H1 (cell line): ENCODE measurements around the gene KANSL1. TPM values are rescaled to one million over a fixed set of nuclear protein-coding genes. Genes with fewer than 3 reads are reported as not detected.

Experiments
- CTCF ChIA-PET: fragments of 300-600 bp; sonication (Branson Sonifier 250); formaldehyde crosslinking; loops from one replicate; lab custom pipeline; 2021; ENCODE audit not compliant: partially characterized antibody; lab: Charles Lee
- POLR2A ChIA-PET: fragments of 300-600 bp; sonication (Branson Sonifier 250); formaldehyde crosslinking; loops from one replicate; lab custom pipeline; 2021; ENCODE audit warnings: inconsistent platforms; ENCODE audit not compliant: partially characterized antibody; lab: Charles Lee
- DNase-seq, 2 experiments: peaks; one replicate each; pipeline versions ENCODE4 v3.0.0 to v3.0.0-alpha.2; 2010 to 2022; ENCODE audit warnings: low spot score in 2 of 2, low read depth in 1 of 2, mixed read lengths in 1 of 2
- FAIRE-seq: peaks from 2 replicates; lab custom pipeline; 2011; peaks lifted over from hg19 to GRCh38; lab: Jason Lieb, UNC
- H2AFZ ChIP-seq: 2 replicates; pipeline ENCODE4 v1.8.1; 2012; ENCODE audit warnings: low read length, inconsistent platforms
- H2AK5ac ChIP-seq: 2 replicates; pipeline ENCODE4 v1.6.1; 2013; ENCODE audit warnings: low read depth, low read length
- H2BK120ac ChIP-seq: replicated peaks from 2 replicates; pipeline ENCODE3; 2013; ENCODE audit warnings: low read depth, low read length, inconsistent platforms
- H2BK12ac ChIP-seq: 2 replicates; pipeline ENCODE4 v1.6.1; 2013; ENCODE audit warnings: low read depth, low read length
- H2BK15ac ChIP-seq: 2 replicates; pipeline ENCODE4 v1.6.1; 2013; ENCODE audit warnings: low read length
- H2BK20ac ChIP-seq: 2 replicates; pipeline ENCODE4 v1.6.1; 2013; ENCODE audit warnings: low read length
- H2BK5ac ChIP-seq: 2 replicates; pipeline ENCODE4 v1.6.1; 2013; ENCODE audit warnings: low read depth, low read length
- H3K14ac ChIP-seq: 2 replicates; pipeline ENCODE4 v1.6.1; 2013; ENCODE audit warnings: inconsistent platforms; ENCODE audit not compliant: insufficient read length
- H3K18ac ChIP-seq: 2 replicates; pipeline ENCODE4 v1.6.1; 2013; ENCODE audit warnings: low read length; ENCODE audit errors: extremely low read depth
- H3K23ac ChIP-seq: 2 replicates; pipeline ENCODE4 v1.6.1; 2013; ENCODE audit warnings: inconsistent platforms; ENCODE audit not compliant: insufficient read length
- H3K23me2 ChIP-seq: 2 replicates; pipeline ENCODE4 v1.6.1; 2013; ENCODE audit warnings: low read depth, low read length
- H3K27ac ChIP-seq: 2 replicates; pipeline ENCODE4 v1.6.1; 2011; ENCODE audit warnings: low read depth, low read length, inconsistent platforms
- H3K27me3 ChIP-seq, 4 experiments: replicated peaks in 1 of 4; 1 replicate in 1 of 4; 2 replicates in 3 of 4; pipeline versions ENCODE4 v1.6.1 to v1.8.1; 2011 to 2013; ENCODE audit warnings: low read length in 3 of 4, mild to moderate bottlenecking in 3 of 4, inconsistent platforms in 2 of 4, mixed read lengths in 2 of 4, moderate library complexity in 1 of 4; ENCODE audit not compliant: control insufficient read depth in 3 of 4, insufficient read depth in 3 of 4; ENCODE audit errors: extremely low read depth in 1 of 4
- H3K36me3 ChIP-seq, 4 experiments: 2 replicates each; pipeline versions ENCODE4 v1.6.1 to v1.8.1; 2011 to 2013; ENCODE audit warnings: mild to moderate bottlenecking in 4 of 4, low read length in 3 of 4, moderate library complexity in 2 of 4, control low read depth in 1 of 4, inconsistent platforms in 1 of 4; ENCODE audit not compliant: insufficient read depth in 4 of 4, control insufficient read depth in 2 of 4
- H3K4ac ChIP-seq: replicated peaks from 2 replicates; pipeline ENCODE3; 2013; ENCODE audit warnings: low read length, low read depth, mixed read lengths, inconsistent platforms; ENCODE audit not compliant: insufficient read length
- H3K4me1 ChIP-seq, 4 experiments: replicated peaks in 1 of 4; 1 replicate in 1 of 4; 2 replicates in 3 of 4; pipeline versions ENCODE4 v1.6.1 to v1.8.1; 2011 to 2013; ENCODE audit warnings: low read length in 3 of 4, inconsistent platforms in 2 of 4, mixed read lengths in 1 of 4; ENCODE audit not compliant: insufficient read depth in 4 of 4, control insufficient read depth in 3 of 4
- H3K4me2 ChIP-seq, 2 experiments: 2 replicates each; pipeline versions ENCODE4 v1.6.1 to v1.8.1; 2011 to 2013; ENCODE audit warnings: low read depth in 2 of 2, low read length in 2 of 2, control low read depth in 1 of 2, inconsistent platforms in 1 of 2, mild to moderate bottlenecking in 1 of 2; ENCODE audit not compliant: insufficient read depth in 1 of 2
- H3K4me3 ChIP-seq, 4 experiments: fragments of 200-600, 300-600 bp in 1 of 4; sonication (generic), shearing (Covaris generic), sonication (Bioruptor Twin) in 1 of 4; 2 replicates each; pipeline versions ENCODE4 v1.5.1 to v1.8.1; 2011 to 2016; ENCODE audit warnings: low read length in 4 of 4, low read depth in 3 of 4, control low read depth in 2 of 4, inconsistent platforms in 2 of 4, mild to moderate bottlenecking in 2 of 4, mixed read lengths in 1 of 4, moderate library complexity in 1 of 4; ENCODE audit not compliant: insufficient read depth in 2 of 4; ENCODE audit errors: extremely low read depth in 1 of 4
- H3K56ac ChIP-seq: replicated peaks from 2 replicates; pipeline ENCODE3; 2013; ENCODE audit warnings: low read depth, mild to moderate bottlenecking, mixed read lengths, low read length, inconsistent platforms; ENCODE audit not compliant: insufficient read length
- H3K79me1 ChIP-seq: 2 replicates; pipeline ENCODE4 v1.6.1; 2013; ENCODE audit warnings: low read depth, low read length, control low read depth
- H3K79me2 ChIP-seq, 2 experiments: 2 replicates each; pipeline versions ENCODE4 v1.6.1 to v1.8.1; 2012 to 2013; ENCODE audit warnings: low read length in 2 of 2, mild to moderate bottlenecking in 2 of 2, inconsistent platforms in 1 of 2; ENCODE audit not compliant: insufficient read depth in 2 of 2, control insufficient read depth in 1 of 2
- H3K9ac ChIP-seq, 4 experiments: replicated peaks in 1 of 4; 1 replicate in 1 of 4; 2 replicates in 3 of 4; pipeline versions ENCODE4 v1.6.1 to v1.8.1; 2011 to 2013; ENCODE audit warnings: low read depth in 3 of 4, low read length in 3 of 4, control low read depth in 2 of 4, mild to moderate bottlenecking in 2 of 4, moderate library complexity in 2 of 4, inconsistent platforms in 1 of 4; ENCODE audit errors: extremely low read depth in 1 of 4
- H3K9me3 ChIP-seq, 2 experiments: 2 replicates each; pipeline versions ENCODE4 v1.6.1 to v1.8.1; 2012 to 2013; ENCODE audit warnings: mild to moderate bottlenecking in 2 of 2, moderate library complexity in 2 of 2, control low read depth in 1 of 2, inconsistent platforms in 1 of 2, low read depth in 1 of 2, low read length in 1 of 2, mixed read lengths in 1 of 2; ENCODE audit not compliant: insufficient read depth in 2 of 2
- H4K20me1 ChIP-seq, 2 experiments: replicated peaks in 1 of 2; 2 replicates each; pipeline versions ENCODE3 to v1.8.1; 2011 to 2013; ENCODE audit warnings: inconsistent platforms in 2 of 2, low read length in 2 of 2, mild to moderate bottlenecking in 1 of 2; ENCODE audit not compliant: insufficient read depth in 2 of 2, control insufficient read depth in 1 of 2
- H4K5ac ChIP-seq: 2 replicates; pipeline ENCODE4 v1.6.1; 2013; ENCODE audit warnings: low read length, low read depth, mixed read lengths, inconsistent platforms; ENCODE audit not compliant: insufficient read length
- H4K8ac ChIP-seq: 2 replicates; pipeline ENCODE4 v1.8.0; 2013; ENCODE audit warnings: mild to moderate bottlenecking, moderate library complexity, low read length, inconsistent platforms; ENCODE audit not compliant: insufficient read depth; ENCODE audit errors: extremely low read depth
- H4K91ac ChIP-seq: replicated peaks from 2 replicates; pipeline ENCODE3; 2013; ENCODE audit warnings: low read length, mixed read lengths, inconsistent platforms; ENCODE audit not compliant: insufficient read length
- CBX5 ChIP-seq: fragments of 300-800, 300-1000 bp; sonication (generic); IDR thresholded peaks from 2 replicates; pipeline ENCODE4 v1.7.1; 2016; ENCODE audit warnings: antibody characterized with exemption, low read length, low read depth
- CTBP2 ChIP-seq: IDR thresholded peaks from 2 replicates; pipeline ENCODE4 v1.7.0; 2011; ENCODE audit warnings: borderline replicate concordance, mild to moderate bottlenecking, moderate library complexity, mixed read lengths, low read length; ENCODE audit not compliant: insufficient read depth, insufficient read length
- FOSL1 ChIP-seq: IDR thresholded peaks from 2 replicates; pipeline ENCODE4 v1.6.1; 2011; ENCODE audit warnings: mild to moderate bottlenecking, low read depth, low read length, moderate library complexity; ENCODE audit not compliant: insufficient read depth
- HDAC2 ChIP-seq, 2 experiments: fragments of 300-600 bp in 1 of 2; sonication (generic) in 1 of 2; IDR thresholded peaks; 2 replicates each; pipeline ENCODE4 v1.6.1; 2011 to 2012; ENCODE audit warnings: low read depth in 2 of 2, low read length in 2 of 2, mild to moderate bottlenecking in 2 of 2, moderate library complexity in 2 of 2, borderline replicate concordance in 1 of 2, inconsistent platforms in 1 of 2
- HDAC6 ChIP-seq: IDR thresholded peaks from one replicate; pipeline ENCODE4 v1.7.1; 2012; ENCODE audit warnings: low read depth, mild to moderate bottlenecking, inconsistent platforms, low read length, moderate library complexity
- KDM4A ChIP-seq: IDR thresholded peaks from one replicate; pipeline ENCODE4 v1.7.1; 2012; ENCODE audit warnings: low read depth, mild to moderate bottlenecking, moderate library complexity, low read length, inconsistent platforms; ENCODE audit not compliant: severe bottlenecking
- NRF1 ChIP-seq: IDR thresholded peaks from 2 replicates; pipeline ENCODE4 v1.6.1; 2011; ENCODE audit warnings: mild to moderate bottlenecking, low read depth, low read length, improper control_type of control experiment
- PHF8 ChIP-seq: fragments of 200-600 bp; sonication (generic); conservative IDR thresholded peaks from 2 replicates; pipeline ENCODE4 v1.7.1; 2012; ENCODE audit warnings: low read depth, mild to moderate bottlenecking, inconsistent platforms, low read length, moderate library complexity
- POLR2A ChIP-seq, 2 experiments: IDR thresholded peaks; 1 replicate in 1 of 2; 2 replicates in 1 of 2; pipeline ENCODE4 v1.6.1; 2011; ENCODE audit warnings: low read depth in 2 of 2, low read length in 2 of 2, mild to moderate bottlenecking in 2 of 2; ENCODE audit errors: control extremely low read depth in 1 of 2
- POU5F1 ChIP-seq: IDR thresholded peaks from 2 replicates; pipeline ENCODE4 v1.6.1; 2011; ENCODE audit warnings: low read depth, mild to moderate bottlenecking, low read length, moderate library complexity
- RAD21 ChIP-seq, 2 experiments: IDR thresholded peaks in 1 of 2; conservative IDR thresholded peaks in 1 of 2; 2 replicates each; pipeline ENCODE4 v1.6.1; 2011; ENCODE audit warnings: low read depth in 2 of 2, low read length in 2 of 2, improper control_type of control experiment in 1 of 2, inconsistent platforms in 1 of 2, mild to moderate bottlenecking in 1 of 2, moderate library complexity in 1 of 2
- WGBS, 2 experiments: shearing (Covaris generic) in 1 of 2; methylation state at CpG; one replicate each; pipeline versions ENCODE4 v1.1.6 to v1.1.7; 2013 to 2015; ENCODE audit warnings: low lambda C conversion rate in 2 of 2, mixed read lengths in 2 of 2, inconsistent platforms in 1 of 2, low coverage in 1 of 2, missing lambda C conversion rate in 1 of 2; ENCODE audit not compliant: insufficient replicate concordance in 2 of 2, insufficient coverage in 1 of 2, insufficient read length in 1 of 2; ENCODE audit errors: extremely low coverage in 1 of 2, missing lambda C conversion rate in 1 of 2; 5-methylcytosine and 5-hydroxymethylcytosine counted together
- polyA plus RNA-seq, 7 experiments: library from polyadenylated mRNA; depleted of rRNA in 3 of 7; stranded (reverse) in 5 of 7; unstranded in 2 of 7; fragments of >200 nt in 5 of 7; fragments of 200-250 nt in 2 of 7; gene quantifications; 1 replicate in 5 of 7; 2 replicates in 1 of 7; 4 replicates in 1 of 7; pipeline versions ENCODE4 v1.2.1 to v1.2.3, GENCODE V29; 2011 to 2013; ENCODE audit warnings: missing spikeins in 2 of 7, mixed read lengths in 2 of 7
- total RNA-seq: library from RNA; stranded (reverse); fragmentation: NEBNext Ultra II Directional; extraction: Animal tissue kit (Norgen Biotek cat#: 25700); gene quantifications from 2 replicates; pipeline ENCODE4 v1.2.1, GENCODE V29; 2021

The KANSL1 gene
- total and polyA plus RNA-seq, 2 of the 8 experiments (the other 6 are each of a cell fraction or from before 2014, with no cell fraction given): 34.0 to 128 TPM

DNA sequence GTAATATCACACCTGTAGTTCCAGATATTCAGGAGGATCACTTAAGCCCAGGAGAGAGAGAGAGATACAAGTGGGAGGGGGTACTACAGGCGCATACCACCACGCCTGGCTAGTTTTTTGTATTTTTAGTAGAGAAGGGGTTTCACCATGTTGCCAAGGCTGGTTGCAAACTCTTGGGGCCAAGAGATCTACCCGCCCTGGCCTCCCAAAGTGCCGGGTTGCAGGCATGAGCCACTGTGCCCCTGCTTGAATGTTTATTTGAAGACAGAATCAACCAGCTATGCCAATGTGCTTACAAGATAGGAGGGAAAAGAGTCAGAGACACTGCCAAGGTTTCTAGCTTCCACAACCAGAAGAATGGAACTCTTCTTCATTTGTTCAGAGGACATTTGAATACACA is 106.4 kb downstream of the KANSL1 start:
- H4K20me1 ChIP-seq: peaks cover 6 to 7% of the 10 kb centered on the region in 2 experiments

More for the DNA sequence above, 106.4 kb downstream of the KANSL1 start:
- WGBS, 2 experiments: 86% methylated on average over 4 of the region's 4 CpGs; no CpG with 5 or more reads in 1 of the 2 experiments
- no peak overlapping the region for H2BK120ac ChIP-seq
- no peak overlapping the region for H3K4ac ChIP-seq
- H3K56ac ChIP-seq: no peak overlapping the region
- CTCF ChIA-PET: interaction anchor here (1.0 kb wide), 2 partner anchors 13 to 126 kb away, joined by 3 read pairs; no protein-coding TSS in a partner anchor
- H2BK12ac ChIP-seq: no peak overlapping the region
- FAIRE-seq: no peak
- no peak overlapping the region for H2BK15ac ChIP-seq
- H3K4me1 ChIP-seq: no peaks in the 10 kb centered on the region
- no peaks in the 10 kb centered on the region; the same call in 1 of the 2 replicates for H3K23me2 ChIP-seq
- H3K14ac ChIP-seq: no peak overlapping the region
- no peak overlapping the region for H3K27ac ChIP-seq
- TF ChIP-seq PHF8: no peak
- TF ChIP-seq KDM4A: no peak
- TF ChIP-seq POU5F1: no peak
- no peak for TF ChIP-seq CBX5
- TF ChIP-seq POLR2A (IDR thresholded peaks at IDR 0.05; ENCODE audit: control extremely low read depth in 1 of 2, low read depth in 2 of 2, low read length in 2 of 2): no peak
- TF ChIP-seq CTBP2: no peak
- TF ChIP-seq NRF1: no peak
- TF ChIP-seq FOSL1: no peak
- no peak for TF ChIP-seq HDAC6
- no peak for TF ChIP-seq HDAC2 (IDR thresholded peaks at IDR 0.05; ENCODE audit: borderline replicate concordance in 1 of 2, low read depth in 2 of 2, low read length in 2 of 2)
- TF ChIP-seq RAD21 (IDR thresholded peaks at IDR 0.05 in 1 of 2, conservative IDR thresholded peaks at IDR 0.05 in 1 of 2; ENCODE audit: low read depth in 2 of 2, low read length in 2 of 2): no peak
- TF ChIP-seq, all 59 proteins: peak for 0
- no peaks in the 10 kb centered on the region for H3K79me1 ChIP-seq
- H4K5ac ChIP-seq: no peak overlapping the region
- peaks cover 0 to 19% (median 2%) of the 10 kb centered on the region in 4 experiments; a peak in 2 of 8 replicates for H3K36me3 ChIP-seq
- DNase-seq: no peak
- H2AFZ ChIP-seq: no peak overlapping the region
- H3K27me3 ChIP-seq: no peaks in the 10 kb centered on the region
- no peak overlapping the region for H4K8ac ChIP-seq
- H2BK20ac ChIP-seq: no peak overlapping the region
- no peak overlapping the region for H3K4me2 ChIP-seq
- no peaks in the 10 kb centered on the region for H3K9me3 ChIP-seq
- H3K18ac ChIP-seq: no peak overlapping the region
- H3K4me3 ChIP-seq: no peak overlapping the region
- no peak overlapping the region for H2BK5ac ChIP-seq
- H3K79me2 ChIP-seq: peaks cover 0 to 97% of the 10 kb centered on the region in 2 experiments; a peak in 3 of 4 replicates
- H4K91ac ChIP-seq: no peak overlapping the region
- POLR2A ChIA-PET: no interaction called here
- no peak overlapping the region for H2AK5ac ChIP-seq
- no peak overlapping the region for H3K9ac ChIP-seq
- no peak overlapping the region for H3K23ac ChIP-seq
